ENCODE data around the gene KCNMA1. TPM values are rescaled to one million over a fixed set of nuclear protein-coding genes. Genes with fewer than 3 reads are reported as not detected.
"Not testable (repeated sequence)": the region's sequence is repeated elsewhere in the genome, so short reads cannot be mapped to it uniquely, and the experiment has no call there.

KCNMA1 gene
- total RNA-seq, 1 donor from 2014 or later, result 0.21 TPM

- Mint-ChIP-seq H3K27ac (no peak overlapping the region), H3K9me3 (no peaks in the 10 kb centered on the region), H3K27me3 (ENCODE audit: low read depth) (no peaks in the 10 kb centered on the region), H3K36me3 (ENCODE audit: low read depth) (no peaks in the 10 kb centered on the region), H3K4me1 (ENCODE audit: low read depth) (no peaks in the 10 kb centered on the region), H3K4me3 (ENCODE audit: low read depth) (no peak overlapping the region)
- intact Hi-C loops (cut with micrococcal nuclease), result no loop called here
- DNase-seq (ENCODE audit: low spot score), result no peak
Observed at GRCh38 chr10:77577666-77578229, 59.9 kb downstream of the KCNMA1 start.

- Mint-ChIP-seq H3K36me3 (ENCODE audit: low read depth) (no peaks in the 10 kb centered on the region), H3K27ac (no peak overlapping the region), H3K4me1 (ENCODE audit: low read depth) (no peaks in the 10 kb centered on the region), H3K4me3 (ENCODE audit: low read depth) (no peak overlapping the region), H3K9me3 (no peaks in the 10 kb centered on the region), H3K27me3 (ENCODE audit: low read depth) (no peaks in the 10 kb centered on the region)
- DNase-seq (ENCODE audit: low spot score), result no peak
- intact Hi-C loops (cut with micrococcal nuclease), result no loop called here
Observed at GRCh38 chr10:77576444-77577032, 61.1 kb downstream of the KCNMA1 start.

GRCh38 chr10:77576007-77576367, 61.6 kb downstream of the KCNMA1 start:
- no peak for DNase-seq (ENCODE audit: low spot score)
- Mint-ChIP-seq H3K36me3 (ENCODE audit: low read depth) (no peaks in the 10 kb centered on the region), H3K27me3 (ENCODE audit: low read depth) (no peaks in the 10 kb centered on the region), H3K9me3 (no peaks in the 10 kb centered on the region), H3K27ac (no peak overlapping the region), H3K4me1 (ENCODE audit: low read depth) (no peaks in the 10 kb centered on the region), H3K4me3 (ENCODE audit: low read depth) (no peak overlapping the region)
- intact Hi-C loops (cut with micrococcal nuclease), result no loop called here

- DNase-seq (ENCODE audit: low spot score), result no peak
- H3K4me3 Mint-ChIP-seq (ENCODE audit: low read depth), result no peak overlapping the region
- no peaks in the 10 kb centered on the region for H3K36me3 Mint-ChIP-seq (ENCODE audit: low read depth)
- H3K27ac Mint-ChIP-seq, result no peak overlapping the region
- H3K9me3 Mint-ChIP-seq, result no peaks in the 10 kb centered on the region
- intact Hi-C loops (cut with micrococcal nuclease), result no loop called here
- no peaks in the 10 kb centered on the region for H3K4me1 Mint-ChIP-seq (ENCODE audit: low read depth)
- H3K27me3 Mint-ChIP-seq (ENCODE audit: low read depth), result no peaks in the 10 kb centered on the region
Observed at GRCh38 chr10:77575271-77576006, 62.2 kb downstream of the KCNMA1 start.

- Mint-ChIP-seq H3K27me3 (ENCODE audit: low read depth) (no peaks in the 10 kb centered on the region), H3K4me3 (ENCODE audit: low read depth) (no peak overlapping the region), H3K27ac (no peak overlapping the region), H3K4me1 (ENCODE audit: low read depth) (no peaks in the 10 kb centered on the region), H3K36me3 (ENCODE audit: low read depth) (no peaks in the 10 kb centered on the region), H3K9me3 (no peaks in the 10 kb centered on the region)
- no peak for DNase-seq (ENCODE audit: low spot score)
- intact Hi-C loops (cut with micrococcal nuclease), result no loop called here
Observed at GRCh38 chr10:77574438-77574837, 63.2 kb downstream of the KCNMA1 start.

GRCh38 chr10:77572520-77572919, 65.1 kb downstream of the KCNMA1 start:
- H3K4me3 Mint-ChIP-seq (ENCODE audit: low read depth); H3K9me3 Mint-ChIP-seq; DNase-seq (ENCODE audit: low spot score); intact Hi-C loops (cut with micrococcal nuclease); H3K4me1 Mint-ChIP-seq (ENCODE audit: low read depth); H3K27ac Mint-ChIP-seq; H3K27me3 Mint-ChIP-seq (ENCODE audit: low read depth); H3K36me3 Mint-ChIP-seq (ENCODE audit: low read depth): not testable (repeated sequence)

GRCh38 chr10:77571490-77571889, 66.1 kb downstream of the KCNMA1 start:
- DNase-seq (ENCODE audit: low spot score), result no peak
- intact Hi-C loops (cut with micrococcal nuclease), result no loop called here
- Mint-ChIP-seq H3K36me3 (ENCODE audit: low read depth) (no peaks in the 10 kb centered on the region), H3K4me3 (ENCODE audit: low read depth) (no peak overlapping the region), H3K27me3 (ENCODE audit: low read depth) (no peaks in the 10 kb centered on the region), H3K9me3 (no peaks in the 10 kb centered on the region), H3K27ac (no peak overlapping the region), H3K4me1 (ENCODE audit: low read depth) (no peaks in the 10 kb centered on the region)

GRCh38 chr10:77566914-77567566, 70.6 kb downstream of the KCNMA1 start:
- Mint-ChIP-seq H3K27me3 (ENCODE audit: low read depth) (peaks cover 5% of the 10 kb centered on the region), H3K36me3 (ENCODE audit: low read depth) (no peaks in the 10 kb centered on the region), H3K4me1 (ENCODE audit: low read depth) (no peaks in the 10 kb centered on the region), H3K27ac (no peak overlapping the region), H3K9me3 (no peaks in the 10 kb centered on the region), H3K4me3 (ENCODE audit: low read depth) (no peak overlapping the region)
- DNase-seq (ENCODE audit: low spot score), result no peak
- intact Hi-C loops (cut with micrococcal nuclease), result no loop called here

GRCh38 chr10:77566236-77566635, 71.4 kb downstream of the KCNMA1 start:
- H3K27me3 Mint-ChIP-seq (ENCODE audit: low read depth), result peaks cover 6% of the 10 kb centered on the region

GRCh38 chr10:77565590-77566023, 72.0 kb downstream of the KCNMA1 start:
- Mint-ChIP-seq H3K27me3 (ENCODE audit: low read depth) (peaks cover 9% of the 10 kb centered on the region), H3K4me1 (ENCODE audit: low read depth) (no peaks in the 10 kb centered on the region), H3K9me3 (no peaks in the 10 kb centered on the region), H3K4me3 (ENCODE audit: low read depth) (no peak overlapping the region), H3K36me3 (ENCODE audit: low read depth) (no peaks in the 10 kb centered on the region), H3K27ac (no peak overlapping the region)
- intact Hi-C loops (cut with micrococcal nuclease), result no loop called here
- no peak for DNase-seq (ENCODE audit: low spot score)

More at GRCh38 chr10:77566236-77566635, 71.4 kb downstream of the KCNMA1 start:
- Mint-ChIP-seq H3K9me3 (no peaks in the 10 kb centered on the region), H3K4me1 (ENCODE audit: low read depth) (no peaks in the 10 kb centered on the region), H3K4me3 (ENCODE audit: low read depth) (no peak overlapping the region), H3K27ac (no peak overlapping the region), H3K36me3 (ENCODE audit: low read depth) (no peaks in the 10 kb centered on the region)
- intact Hi-C loops (cut with micrococcal nuclease), result no loop called here
- no peak for DNase-seq (ENCODE audit: low spot score)

- Mint-ChIP-seq H3K27ac (no peak overlapping the region), H3K4me1 (ENCODE audit: low read depth) (no peaks in the 10 kb centered on the region), H3K27me3 (ENCODE audit: low read depth) (peaks cover 9% of the 10 kb centered on the region), H3K36me3 (ENCODE audit: low read depth) (no peaks in the 10 kb centered on the region), H3K9me3 (no peaks in the 10 kb centered on the region), H3K4me3 (ENCODE audit: low read depth) (no peak overlapping the region)
- DNase-seq (ENCODE audit: low spot score), result no peak
- intact Hi-C loops (cut with micrococcal nuclease), result no loop called here
Observed at GRCh38 chr10:77564731-77565589, 72.6 kb downstream of the KCNMA1 start.

- intact Hi-C loops (cut with micrococcal nuclease), result no loop called here
- Mint-ChIP-seq H3K27me3 (ENCODE audit: low read depth) (peaks cover 9% of the 10 kb centered on the region), H3K36me3 (ENCODE audit: low read depth) (no peaks in the 10 kb centered on the region), H3K9me3 (no peaks in the 10 kb centered on the region), H3K27ac (no peak overlapping the region), H3K4me3 (ENCODE audit: low read depth) (no peak overlapping the region), H3K4me1 (ENCODE audit: low read depth) (no peaks in the 10 kb centered on the region)
- DNase-seq (ENCODE audit: low spot score), result no peak
Observed at GRCh38 chr10:77563638-77564270, 73.9 kb downstream of the KCNMA1 start.

Measured in activated T-helper 2 cell treated with anti-CD3 and anti-CD28 coated beads, Interferon-gamma antibody, Interleukin-2, Interleukin-4, amounts not matched to agents 10 μg/mL and 5 μg/mL and 100 μg/mL, durations not matched to agents 14 hours and 24 hours and 36 hours (primary cell).